Gastrocnemius medialis (tissue), 4 donors: Measurements from ENCODE around the gene MILR1. TPM values are rescaled to one million over a fixed set of nuclear protein-coding genes. Genes with fewer than 3 reads are reported as not detected.
"Not testable (repeated sequence)": the region's sequence is repeated elsewhere in the genome, so short reads cannot be mapped to it uniquely, and the experiment has no call there.

Experiments used
- ATAC-seq, 2 donors: fragments of 150-250 bp; one replicate each; pipeline ENCODE4 v1.9.1; 2016
- DNase-seq, 2 donors: peaks; one replicate each; pipeline ENCODE4 v3.0.0-alpha.2; 2019
- H3K27ac ChIP-seq, 4 donors: fragments of 200-600 bp; sonication (generic); 1 replicate in 1 of 4; 2 replicates in 3 of 4; pipeline ENCODE4 v1.5.1; 2016 to 2018; ENCODE audit warnings: mild to moderate bottlenecking in 2 of 4, moderate library complexity in 1 of 4
- H3K27me3 ChIP-seq, 3 donors: fragments of 200-600 bp; sonication (generic) in 2 of 3; 1 replicate in 1 of 3; 2 replicates in 2 of 3; pipeline versions ENCODE4 v1.5.1 to v1.6.0; 2016 to 2019; ENCODE audit warnings: mild to moderate bottlenecking in 1 of 3, moderate library complexity in 1 of 3
- H3K36me3 ChIP-seq, 2 donors: fragments of 200-600 bp; sonication (generic) in 1 of 2; one replicate each; pipeline ENCODE4 v1.5.1; 2017 to 2018
- H3K4me1 ChIP-seq, 2 donors: fragments of 200-600 bp; sonication (generic) in 1 of 2; one replicate each; pipeline ENCODE4 v1.5.1; 2016 to 2017; ENCODE audit warnings: mild to moderate bottlenecking in 2 of 2
- H3K4me3 ChIP-seq, 4 donors: fragments of 200-600 bp; sonication (generic) in 3 of 4; 1 replicate in 1 of 4; 2 replicates in 3 of 4; pipeline ENCODE4 v1.5.1; 2016 to 2019; ENCODE audit warnings: mild to moderate bottlenecking in 2 of 4
- H3K9me3 ChIP-seq, 3 donors: fragments of 200-600 bp; sonication (generic) in 2 of 3; 1 replicate in 1 of 3; 2 replicates in 2 of 3; pipeline ENCODE4 v1.5.1; 2016 to 2019
- POLR2A ChIP-seq, 2 donors: fragments of 450-650 bp; IDR thresholded peaks; one replicate each; pipeline ENCODE4 v1.6.1; 2017; ENCODE audit warnings: antibody characterized with exemption in 2 of 2, mild to moderate bottlenecking in 2 of 2, moderate library complexity in 2 of 2
- in situ Hi-C, 4 donors: fragments of 200-750 bp; cut with MboI; loops; one replicate each; pipeline versions ENCODE4 v1.15.0 to v1.8.0; 2017; ENCODE audit warnings: low sequenced_read_pairs in 4 of 4
- intact Hi-C: fragments of 100-400 bp; cut with DNase I; formaldehyde crosslinking; loops from one replicate; pipeline ENCODE4 v1.15.1; 2023; ENCODE audit warnings: low total_unique reads
- total RNA-seq, 4 donors: library from RNA; depleted of rRNA; stranded (reverse); fragments of >200 nt; gene quantifications; one replicate each; pipeline versions ENCODE4 v1.1.0 to v1.2.3, GENCODE V29; 2016
- TF ChIP-seq, protein P1 (sequence below), 5 experiments: fragments of 450-650 bp in 3 of 5; fragments of 200-600 bp in 2 of 5; sonication (generic) in 2 of 5; IDR thresholded peaks in 4 of 5; conservative IDR thresholded peaks in 1 of 5; 1 replicate in 4 of 5; 2 replicates in 1 of 5; pipeline ENCODE4 v1.5.1; 2016 to 2019; ENCODE audit warnings: antibody characterized with exemption in 5 of 5, mild to moderate bottlenecking in 3 of 5, moderate library complexity in 3 of 5

MILR1 gene
- total RNA-seq, 4 donors from 2014 or later, result 0.76 to 3.3 (median 2.2) TPM; not detected in 1

DNA sequence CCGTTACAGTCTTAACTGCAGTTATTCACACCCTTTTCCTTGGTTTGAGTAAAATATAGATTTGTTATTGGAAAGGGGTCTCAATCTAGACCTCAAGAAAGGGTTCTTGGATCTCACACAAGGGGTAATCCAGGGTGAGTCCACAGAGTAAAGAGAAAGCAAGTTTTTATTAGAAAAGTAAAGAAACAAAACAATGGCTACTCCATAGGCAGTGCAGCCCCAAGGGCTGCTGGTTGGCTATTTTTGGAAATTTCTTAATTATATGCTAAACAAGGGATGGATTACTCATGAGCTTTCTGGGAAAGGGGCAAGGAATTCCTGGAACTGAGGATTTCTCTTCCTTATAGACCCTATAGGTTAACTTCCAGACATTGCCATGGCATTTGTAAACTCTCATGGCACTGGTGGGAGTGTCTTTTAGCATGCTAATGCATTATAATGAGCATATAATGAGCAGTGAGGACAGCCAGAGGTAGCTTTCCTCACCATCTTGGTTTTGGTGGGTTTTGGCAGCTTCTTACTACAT, 24.5 kb upstream of the MILR1 start:
- Histone ChIP-seq H3K4me3 (no peak overlapping the region), H3K36me3 (no peaks in the 10 kb centered on the region), H3K27me3 (peaks cover 0 to 5% (median 0%) of the 10 kb centered on the region in 3 donors), H3K27ac (no peak overlapping the region), H3K4me1 (no peaks in the 10 kb centered on the region), H3K9me3 (no peaks in the 10 kb centered on the region)
- no peak for TF ChIP-seq POLR2A (IDR thresholded peaks at IDR 0.05)
- DNase-seq (no peak), ATAC-seq (no peak)
- intact Hi-C loops, result loop anchor here (10.0 kb wide), 1 partner anchor 220 kb away; no protein-coding TSS in a partner anchor
- in situ Hi-C loops, result loop anchor here (5.0 to 10.0 kb wide), 5 partner anchors 100 to 220 kb away; no protein-coding TSS in a partner anchor

GRCh38 chr17:64425191-64425590, 23.7 kb upstream of the MILR1 start:
- in situ Hi-C loops (loop anchor here in 3 of 4 donors (10.0 to 25.0 kb wide), 4 partner anchors 100 to 513 kb away; partner anchors contain the start of genes CSHL1 (in 1 of the 3) and GH1 (in 1 of the 3)), intact Hi-C loops (loop anchor here (10.0 kb wide), 1 partner anchor 220 kb away; no protein-coding TSS in a partner anchor)
- peaks cover 0 to 5% (median 0%) of the 10 kb centered on the region in 3 donors for H3K27me3 ChIP-seq
- no peak overlapping the region for H3K27ac ChIP-seq
- H3K9me3 ChIP-seq, result no peaks in the 10 kb centered on the region
- ATAC-seq (no peak), DNase-seq (no peak)
- TF ChIP-seq POLR2A (IDR thresholded peaks at IDR 0.05), result no peak
- TF ChIP-seq, protein P1, sequence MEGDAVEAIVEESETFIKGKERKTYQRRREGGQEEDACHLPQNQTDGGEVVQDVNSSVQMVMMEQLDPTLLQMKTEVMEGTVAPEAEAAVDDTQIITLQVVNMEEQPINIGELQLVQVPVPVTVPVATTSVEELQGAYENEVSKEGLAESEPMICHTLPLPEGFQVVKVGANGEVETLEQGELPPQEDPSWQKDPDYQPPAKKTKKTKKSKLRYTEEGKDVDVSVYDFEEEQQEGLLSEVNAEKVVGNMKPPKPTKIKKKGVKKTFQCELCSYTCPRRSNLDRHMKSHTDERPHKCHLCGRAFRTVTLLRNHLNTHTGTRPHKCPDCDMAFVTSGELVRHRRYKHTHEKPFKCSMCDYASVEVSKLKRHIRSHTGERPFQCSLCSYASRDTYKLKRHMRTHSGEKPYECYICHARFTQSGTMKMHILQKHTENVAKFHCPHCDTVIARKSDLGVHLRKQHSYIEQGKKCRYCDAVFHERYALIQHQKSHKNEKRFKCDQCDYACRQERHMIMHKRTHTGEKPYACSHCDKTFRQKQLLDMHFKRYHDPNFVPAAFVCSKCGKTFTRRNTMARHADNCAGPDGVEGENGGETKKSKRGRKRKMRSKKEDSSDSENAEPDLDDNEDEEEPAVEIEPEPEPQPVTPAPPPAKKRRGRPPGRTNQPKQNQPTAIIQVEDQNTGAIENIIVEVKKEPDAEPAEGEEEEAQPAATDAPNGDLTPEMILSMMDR (IDR thresholded peaks at IDR 0.05 in 4 of 5, conservative IDR thresholded peaks at IDR 0.05 in 1 of 5), result no peak
- H3K36me3 ChIP-seq, result no peaks in the 10 kb centered on the region
- H3K4me1 ChIP-seq, result no peaks in the 10 kb centered on the region
- no peak overlapping the region for H3K4me3 ChIP-seq

GRCh38 chr17:64426596-64426995, 22.3 kb upstream of the MILR1 start:
- ATAC-seq, result no peak
- no peak for DNase-seq
- Histone ChIP-seq H3K9me3 (no peaks in the 10 kb centered on the region), H3K4me1 (no peaks in the 10 kb centered on the region), H3K36me3 (no peaks in the 10 kb centered on the region), H3K27ac (no peak overlapping the region), H3K4me3 (no peak overlapping the region), H3K27me3 (peaks cover 0 to 5% (median 0%) of the 10 kb centered on the region in 3 donors)
- in situ Hi-C loops (loop anchor here in 3 of 4 donors (10.0 to 25.0 kb wide), 4 partner anchors 102 to 514 kb away; partner anchors contain the start of genes CSHL1 (in 1 of the 3) and GH1 (in 1 of the 3)), intact Hi-C loops (loop anchor here (10.0 kb wide), 1 partner anchor 218 kb away; no protein-coding TSS in a partner anchor)
- TF ChIP-seq, protein P1 (IDR thresholded peaks at IDR 0.05 in 4 of 5, conservative IDR thresholded peaks at IDR 0.05 in 1 of 5), result no peak
- TF ChIP-seq POLR2A (IDR thresholded peaks at IDR 0.05), result no peak

DNA sequence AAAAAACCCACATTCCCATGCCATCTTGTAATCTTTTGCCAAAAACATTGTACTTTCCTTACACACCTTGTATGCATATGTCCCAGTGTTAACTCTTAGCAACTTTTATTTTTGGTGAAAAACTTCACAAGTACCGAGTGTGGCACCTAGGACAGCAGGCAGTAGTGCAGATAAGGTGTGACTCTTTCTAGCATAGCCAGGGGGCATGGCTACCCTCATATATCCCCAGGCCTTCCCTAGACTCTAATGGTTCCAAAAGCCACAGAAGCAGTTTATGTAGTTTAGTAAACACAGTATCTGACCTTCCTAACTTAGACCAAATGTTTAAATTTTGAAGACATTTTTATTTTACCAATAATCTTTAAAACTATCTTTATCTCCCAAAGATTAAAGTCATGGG, 20.5 kb upstream of the MILR1 start:
- Histone ChIP-seq H3K27me3 (peaks cover 0 to 5% (median 0%) of the 10 kb centered on the region in 3 donors), H3K27ac (no peak overlapping the region), H3K36me3 (no peaks in the 10 kb centered on the region), H3K4me1 (no peaks in the 10 kb centered on the region), H3K4me3 (no peak overlapping the region), H3K9me3 (no peaks in the 10 kb centered on the region)
- in situ Hi-C loops (loop anchor here in 3 of 4 donors (10.0 to 25.0 kb wide), 4 partner anchors 104 to 516 kb away; partner anchors contain the start of genes CSHL1 (in 1 of the 3) and GH1 (in 1 of the 3)), intact Hi-C loops (loop anchor here (10.0 kb wide), 1 partner anchor 216 kb away; no protein-coding TSS in a partner anchor)
- no peak for ATAC-seq
- TF ChIP-seq POLR2A (IDR thresholded peaks at IDR 0.05), result no peak
- TF ChIP-seq, protein P1 (IDR thresholded peaks at IDR 0.05 in 4 of 5, conservative IDR thresholded peaks at IDR 0.05 in 1 of 5), result no peak
- DNase-seq, result no peak

DNA sequence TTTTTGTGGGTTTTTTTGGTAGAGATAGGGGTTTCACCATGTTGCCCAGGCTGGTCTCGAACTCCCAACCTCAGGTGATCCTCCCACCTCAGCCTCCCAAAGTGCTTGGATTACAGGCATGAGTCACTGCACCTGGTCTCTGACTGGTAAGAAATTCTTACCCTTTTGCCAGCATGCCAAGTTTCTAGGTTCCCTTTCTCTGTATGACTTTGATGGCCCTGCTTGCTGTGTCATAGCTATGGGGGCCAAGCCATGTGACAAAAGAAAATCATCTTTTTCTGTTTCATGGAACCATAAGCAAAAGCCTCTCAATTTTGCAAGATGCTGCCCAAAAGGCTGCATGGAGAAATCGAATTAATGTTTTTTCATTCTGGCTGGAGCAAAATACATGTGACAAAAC, 18.9 kb upstream of the MILR1 start:
- H3K27me3 ChIP-seq, ATAC-seq, H3K27ac ChIP-seq, intact Hi-C loops, H3K4me3 ChIP-seq, DNase-seq, H3K36me3 ChIP-seq, H3K4me1 ChIP-seq, H3K9me3 ChIP-seq: not testable (repeated sequence)
- in situ Hi-C loops, result loop anchor here in 1 of 4 donors (25.0 kb wide), 1 partner anchor 518 kb away; the partner anchor contains the start of genes CSHL1 and GH1
